ENCODE data around the gene SLC7A10.
A peak's percentile ranks its signal among the peaks of the same experiment; 100 is the strongest.

The SLC7A10 gene

DNA sequence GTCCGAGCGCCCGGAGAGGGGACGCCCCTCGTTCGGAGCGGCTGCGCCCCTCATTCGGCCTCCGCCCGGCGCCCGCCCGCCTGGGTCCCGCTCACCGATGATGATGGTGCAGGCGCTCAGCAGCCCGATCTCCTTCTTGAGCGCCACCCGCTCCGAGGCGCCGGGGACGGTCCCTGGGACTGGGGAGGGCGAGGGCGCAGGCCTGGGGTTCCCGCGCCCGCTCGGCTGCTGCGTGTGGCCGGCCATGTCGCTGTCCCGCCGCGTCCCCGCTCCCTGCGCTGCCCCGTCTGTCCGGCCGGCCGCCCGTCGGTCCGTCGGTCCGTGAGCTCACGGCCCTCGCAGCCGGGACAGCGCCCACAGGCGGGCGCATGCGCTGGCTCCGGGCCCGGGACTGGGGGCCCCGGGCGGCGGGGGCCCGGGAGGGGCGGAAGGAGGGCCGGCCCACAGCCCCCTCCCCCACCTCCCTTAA, at the start of gene SLC7A10:
SLC7A10 (minus strand) TSS at position 393 of the 469 bp plus-strand sequence; CDS start at position 246, 147 bp downstream.
- DNase-seq (ENCODE audit: low read depth in 1 of 2, low spot score in 1 of 2), result no peak

- no peak for DNase-seq (ENCODE audit: low read depth in 1 of 2, low spot score in 1 of 2)
Measured at GRCh38 chr19:33274663-33275558, 49.3 kb upstream of the SLC7A10 start.

GRCh38 chr19:33273881-33274662, 48.4 kb upstream of the SLC7A10 start:
- peak in 1 of 2 donors; percentile 35 for DNase-seq (ENCODE audit: low read depth in 1 of 2, low spot score in 1 of 2)

DNA sequence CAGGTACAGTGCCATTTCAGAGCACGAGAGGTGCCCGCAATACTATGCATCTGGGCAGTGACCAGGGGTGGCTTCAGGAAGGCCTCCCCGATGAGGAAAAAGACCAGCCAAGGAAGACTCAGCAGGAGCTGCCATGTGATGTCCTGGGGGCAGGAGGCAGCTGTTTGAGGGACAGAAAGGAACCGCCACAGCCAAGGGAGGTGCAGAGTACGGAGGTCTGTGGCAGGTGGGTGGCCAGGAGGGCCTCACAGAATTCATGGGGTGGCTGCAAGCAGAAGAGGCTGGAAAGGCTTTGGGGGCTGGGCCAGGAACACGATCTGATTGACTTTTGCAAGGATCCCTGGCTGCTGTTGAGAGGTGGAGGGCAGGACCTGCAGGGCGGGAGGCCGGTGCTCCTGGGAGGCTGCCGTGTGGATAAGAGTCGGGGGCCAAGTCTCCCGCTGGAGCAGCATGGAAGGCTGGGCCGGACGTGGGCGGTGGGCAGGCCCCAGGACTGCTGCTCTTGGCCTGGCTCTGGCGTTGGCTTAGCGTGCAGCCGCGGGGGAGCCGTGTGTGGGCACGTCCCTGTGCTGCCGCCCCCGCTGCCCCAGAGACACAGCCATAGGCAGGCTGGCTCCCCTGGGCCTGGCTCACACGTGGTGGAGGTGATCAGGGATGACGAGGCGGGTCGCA, 47.6 kb upstream of the SLC7A10 start:
- no peak for DNase-seq (ENCODE audit: low read depth in 1 of 2, low spot score in 1 of 2)

DNA sequence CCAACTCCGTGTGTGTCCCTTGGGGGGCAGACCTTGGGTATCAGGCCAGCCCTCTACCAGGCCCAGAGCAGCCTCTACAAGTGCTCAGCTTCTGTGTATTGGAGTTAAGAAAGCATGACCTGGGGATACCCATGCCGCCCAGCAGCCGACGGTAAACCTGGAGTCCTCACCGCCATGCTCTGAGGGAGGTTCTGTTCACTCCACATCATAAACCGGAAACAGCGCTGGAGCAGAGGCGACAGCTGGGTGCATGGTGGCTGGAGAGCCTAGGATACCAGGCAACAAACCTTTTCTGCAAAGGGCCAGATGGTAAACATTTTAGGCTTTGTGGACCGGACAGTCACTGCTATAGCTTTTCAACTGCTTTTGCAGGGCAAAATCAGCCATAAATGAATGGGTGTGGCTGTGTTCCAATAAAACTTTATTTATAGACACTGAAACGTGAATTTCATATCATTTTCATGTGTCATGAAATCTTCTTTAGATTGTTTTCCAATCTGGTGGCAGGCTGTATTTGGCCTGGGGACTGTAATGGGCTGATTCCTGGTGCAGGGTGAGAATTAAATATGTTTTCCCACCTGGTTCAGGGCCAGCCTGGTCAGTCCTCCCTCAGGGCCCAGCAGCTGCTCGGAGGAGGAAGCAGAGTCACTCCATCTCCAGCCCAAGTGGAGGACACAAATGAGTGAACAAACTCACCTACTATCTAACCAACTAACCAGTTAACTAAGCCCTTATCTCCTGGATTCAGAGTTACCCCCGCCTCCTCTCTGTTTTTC, 45.8 kb upstream of the SLC7A10 start:
- no peak for DNase-seq (ENCODE audit: low read depth in 1 of 2, low spot score in 1 of 2)

DNA sequence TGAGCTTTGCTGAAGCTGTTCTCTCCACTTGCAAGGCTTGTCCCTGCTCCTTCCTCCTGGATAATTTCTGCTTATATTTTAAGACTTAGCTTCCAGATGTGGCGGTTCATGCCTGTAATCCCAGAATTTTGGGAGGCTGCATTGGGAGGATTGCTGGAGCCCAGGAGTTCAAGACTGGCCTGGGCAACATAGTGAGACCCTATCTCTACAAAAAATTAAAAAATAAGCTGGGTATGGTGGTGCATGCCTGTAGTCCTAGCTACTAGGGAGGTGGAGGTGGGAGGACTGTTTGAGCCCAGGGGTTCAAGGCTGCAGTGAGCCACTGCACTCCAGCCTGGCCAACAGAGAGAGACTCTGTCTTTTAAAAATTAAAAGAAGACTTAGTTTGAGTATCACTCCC, 45.1 kb upstream of the SLC7A10 start:
- no peak for DNase-seq (ENCODE audit: low read depth in 1 of 2, low spot score in 1 of 2)

- DNase-seq (ENCODE audit: low read depth in 1 of 2, low spot score in 1 of 2), result no peak
Measured at GRCh38 chr19:33269016-33269415, 43.4 kb upstream of the SLC7A10 start.

- DNase-seq (ENCODE audit: low read depth in 1 of 2, low spot score in 1 of 2), result no peak
Measured at GRCh38 chr19:33268162-33268991, 42.7 kb upstream of the SLC7A10 start.

- no peak for DNase-seq (ENCODE audit: low read depth in 1 of 2, low spot score in 1 of 2)
Measured at GRCh38 chr19:33267706-33268105, 42.1 kb upstream of the SLC7A10 start.

GRCh38 chr19:33266974-33267484, 41.4 kb upstream of the SLC7A10 start:
- DNase-seq (ENCODE audit: low read depth in 1 of 2, low spot score in 1 of 2), result no peak

GRCh38 chr19:33264881-33265445, 39.3 kb upstream of the SLC7A10 start:
- DNase-seq (ENCODE audit: low read depth in 1 of 2, low spot score in 1 of 2), result no peak

DNA sequence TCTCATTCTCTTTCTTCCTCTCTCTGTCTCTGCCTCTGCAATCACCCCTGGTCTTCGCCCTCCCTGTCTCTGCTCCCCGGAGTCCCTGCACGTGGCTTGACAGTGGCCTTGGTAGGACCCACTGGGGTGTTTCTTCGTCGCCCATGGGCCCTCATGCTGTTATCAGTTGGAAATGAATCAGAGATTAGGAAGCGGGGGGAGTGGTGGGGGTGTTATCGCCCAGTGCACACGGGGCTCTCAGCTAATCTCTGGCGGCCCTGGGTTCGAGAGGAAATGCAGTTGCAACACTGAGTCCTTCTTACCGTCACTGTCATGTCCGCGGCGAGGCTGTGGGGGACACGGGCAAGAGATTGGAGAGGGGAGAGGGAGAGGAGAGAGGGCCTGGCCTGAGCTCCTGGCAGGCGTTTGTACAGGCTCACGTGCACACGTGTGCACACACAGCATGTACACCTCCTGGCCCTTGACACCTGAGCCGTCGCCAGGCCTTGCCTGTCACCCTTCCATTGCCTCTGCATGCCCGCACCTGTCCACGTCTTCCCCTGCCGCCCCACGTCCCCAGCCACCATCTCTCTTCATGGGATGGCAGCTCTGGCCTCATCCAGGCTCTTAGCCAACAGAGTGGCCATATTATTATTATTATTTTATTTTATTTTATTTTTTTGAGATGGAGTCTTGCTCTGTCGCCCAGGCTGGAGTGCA, 37.8 kb upstream of the SLC7A10 start:
- no peak for DNase-seq (ENCODE audit: low read depth in 1 of 2, low spot score in 1 of 2)

DNA sequence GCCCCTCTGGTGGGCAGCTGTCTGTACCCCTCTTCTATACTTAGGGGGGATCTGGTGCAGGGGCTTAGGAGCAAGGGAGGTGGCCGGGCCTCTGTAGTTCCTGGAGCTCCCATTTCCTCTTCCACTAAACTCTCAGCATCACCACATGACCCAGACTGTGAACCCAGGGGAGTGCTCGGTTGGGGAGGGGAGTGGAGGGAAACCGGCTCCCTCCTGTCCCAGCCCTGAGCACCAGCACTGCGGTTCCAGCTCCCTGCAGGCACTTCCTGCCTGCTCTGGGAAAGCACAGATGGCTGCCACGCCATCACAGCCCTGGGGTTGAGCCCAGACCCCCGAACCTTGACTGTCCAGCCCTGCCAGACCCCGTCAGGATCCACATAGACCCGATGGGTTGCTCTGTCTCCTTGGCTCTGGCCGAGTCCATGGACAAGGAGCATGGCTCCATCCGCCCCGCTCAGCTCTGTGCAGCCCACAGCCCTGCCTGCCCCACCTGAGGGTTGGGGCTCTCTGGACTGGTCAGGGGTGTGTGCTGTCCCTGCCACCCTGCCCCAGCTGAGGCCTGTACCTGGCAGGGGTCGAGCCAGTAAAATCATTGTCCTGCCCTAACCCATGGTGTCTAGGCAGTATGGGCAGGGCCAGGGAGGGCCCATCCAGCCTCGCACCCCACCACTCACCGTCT, 36.0 kb upstream of the SLC7A10 start:
- DNase-seq (ENCODE audit: low read depth in 1 of 2, low spot score in 1 of 2), result no peak

- DNase-seq (ENCODE audit: low read depth in 1 of 2, low spot score in 1 of 2), result no peak
Measured at GRCh38 chr19:33260628-33261418, 35.2 kb upstream of the SLC7A10 start.

DNA sequence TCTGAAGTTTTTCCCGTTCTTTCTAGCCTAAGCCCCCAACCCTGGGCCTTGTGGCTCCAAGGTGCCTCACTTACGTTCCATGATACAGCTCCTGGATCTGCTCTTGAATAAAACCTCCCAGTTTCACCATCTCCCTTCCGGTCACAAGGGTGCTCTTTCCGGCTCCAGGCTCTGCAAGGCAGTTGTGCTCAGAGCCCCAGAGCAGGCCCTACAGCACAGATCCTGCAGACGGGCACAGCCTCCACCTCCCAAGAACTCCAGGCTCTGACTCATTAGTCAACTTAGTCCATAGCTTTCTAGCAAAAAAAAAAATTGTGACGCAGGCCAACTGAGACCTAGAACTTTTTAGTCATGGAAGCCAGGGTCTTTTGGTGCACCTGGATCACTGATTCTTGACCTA, 33.9 kb upstream of the SLC7A10 start:
- DNase-seq (ENCODE audit: low read depth in 1 of 2, low spot score in 1 of 2), result no peak

GRCh38 chr19:33257828-33258227, 32.2 kb upstream of the SLC7A10 start:
- DNase-seq (ENCODE audit: low read depth in 1 of 2, low spot score in 1 of 2), result no peak

GRCh38 chr19:33256261-33256660, 30.6 kb upstream of the SLC7A10 start:
- DNase-seq (ENCODE audit: low read depth in 1 of 2, low spot score in 1 of 2), result no peak
